GM23338 (cell line): ENCODE results near the gene OLFML3. TPM values are rescaled to one million over a fixed set of nuclear protein-coding genes. Genes with fewer than 3 reads are reported as not detected.

Experiments used
- ATAC-seq: fragments of 200-7000 bp; cut with Tn5 transposase; 3 replicates; pipeline ENCODE4 v1.9.1; 2020
- DNase-seq: peaks from one replicate; pipeline ENCODE4 v3.0.0-alpha.2; 2015; ENCODE audit warnings: low spot score
- H2AFZ ChIP-seq: fragments of 200-600 bp; sonication (generic); 2 replicates; pipeline ENCODE4 v1.8.0; 2016; ENCODE audit warnings: antibody characterized with exemption, mild to moderate bottlenecking, moderate library complexity
- H3F3A ChIP-seq: fragments of 200-600 bp; sonication (generic); replicated peaks from 2 replicates; pipeline ENCODE4 v1.8.0; 2017; ENCODE audit warnings: antibody characterized with exemption, mixed run types, low read depth
- H3K27ac ChIP-seq: fragments of 200-600 bp; sonication (generic); 2 replicates; pipeline ENCODE4 v1.6.1; 2016; ENCODE audit warnings: low read depth
- H3K27me3 ChIP-seq: fragments of 200-600 bp; sonication (generic); 2 replicates; pipeline ENCODE4 v1.8.0; 2016; ENCODE audit warnings: mild to moderate bottlenecking, mixed run types, moderate library complexity; ENCODE audit not compliant: insufficient read depth
- H3K36me3 ChIP-seq: fragments of 200-600 bp; sonication (generic); 2 replicates; pipeline ENCODE4 v1.8.0; 2016; ENCODE audit warnings: mild to moderate bottlenecking; ENCODE audit not compliant: insufficient read depth
- H3K4me1 ChIP-seq: fragments of 200-600 bp; sonication (generic); 2 replicates; pipeline ENCODE4 v1.8.0; 2016; ENCODE audit warnings: mild to moderate bottlenecking, moderate library complexity; ENCODE audit not compliant: insufficient read depth
- H3K4me2 ChIP-seq: fragments of 200-600 bp; sonication (generic); 2 replicates; pipeline ENCODE4 v1.7.1; 2017; ENCODE audit warnings: mixed run types
- H3K4me3 ChIP-seq: fragments of 200-600 bp; sonication (generic); 2 replicates; pipeline ENCODE4 v1.6.1; 2016; ENCODE audit warnings: mixed run types
- H3K79me2 ChIP-seq: fragments of 200-600 bp; sonication (generic); replicated peaks from 2 replicates; pipeline ENCODE4 v1.8.0; 2017; ENCODE audit warnings: mild to moderate bottlenecking; ENCODE audit not compliant: insufficient read depth
- H3K9me2 ChIP-seq: fragments of 200-600 bp; sonication (generic); 2 replicates; pipeline ENCODE4 v1.8.0; 2017; ENCODE audit not compliant: insufficient read depth
- H4K20me1 ChIP-seq: fragments of 200-600 bp; sonication (generic); replicated peaks from 2 replicates; pipeline ENCODE4 v1.8.0; 2017; ENCODE audit warnings: mild to moderate bottlenecking; ENCODE audit not compliant: insufficient read depth
- H3K27ac Mint-ChIP-seq: 2 replicates; pipeline ENCODE4 v1.8.0; 2020; ENCODE audit warnings: inconsistent platforms, mild to moderate bottlenecking, moderate library complexity, mixed read lengths
- H3K27me3 Mint-ChIP-seq: 3 replicates; pipeline ENCODE4 v1.8.0; 2022; ENCODE audit warnings: low read depth, mild to moderate bottlenecking, moderate library complexity, mixed read lengths, inconsistent platforms; ENCODE audit not compliant: insufficient read depth, poor library complexity
- H3K36me3 Mint-ChIP-seq: 3 replicates; pipeline ENCODE4 v1.8.0; 2021; ENCODE audit warnings: low read depth, mild to moderate bottlenecking, inconsistent platforms, moderate library complexity, mixed read lengths
- H3K4me1 Mint-ChIP-seq: 3 replicates; pipeline ENCODE4 v1.8.0; 2020; ENCODE audit warnings: mild to moderate bottlenecking, inconsistent platforms, mixed read lengths
- H3K4me3 Mint-ChIP-seq: 3 replicates; pipeline ENCODE4 v1.8.0; 2021; ENCODE audit warnings: moderate library complexity, mild to moderate bottlenecking, inconsistent platforms, mixed read lengths
- H3K9me3 Mint-ChIP-seq: 3 replicates; pipeline ENCODE4 v1.8.0; 2020; ENCODE audit warnings: moderate library complexity, mild to moderate bottlenecking, inconsistent platforms, mixed read lengths
- JUNB ChIP-seq: IDR thresholded peaks from one replicate; pipeline ENCODE4 v1.6.1; 2016; ENCODE audit warnings: antibody characterized with exemption; ENCODE audit not compliant: unreplicated experiment
- POLR2AphosphoS5 ChIP-seq: IDR thresholded peaks from 2 replicates; pipeline ENCODE4 v1.6.1; 2016; ENCODE audit warnings: antibody characterized with exemption, low read depth
- ZNF114 ChIP-seq: fragments of 250-450 bp; sonication (Bioruptor Pico); IDR thresholded peaks from 2 replicates; pipeline ENCODE4 v1.5.0; 2020; ENCODE audit warnings: mild to moderate bottlenecking, moderate library complexity
- ZNF331 ChIP-seq: fragments of 250-450 bp; sonication (Bioruptor Pico); IDR thresholded peaks from 2 replicates; pipeline ENCODE4 v1.5.0; 2020; ENCODE audit warnings: low read depth, mild to moderate bottlenecking, moderate library complexity
- ZNF462 ChIP-seq: fragments of 250-450 bp; sonication (Bioruptor Pico); IDR thresholded peaks from 2 replicates; pipeline ENCODE4 v1.5.0; 2020; ENCODE audit warnings: mild to moderate bottlenecking, moderate library complexity
- polyA plus RNA-seq: library from polyadenylated mRNA; unstranded; fragments of >200 nt; fragmentation: Nextera tagmentation; extraction: Ambion mirVana; gene quantifications from 2 replicates; pipeline ENCODE4 v1.2.1, GENCODE V29; 2016
- total RNA-seq: library from RNA; depleted of rRNA; stranded (reverse); fragments of >200 nt; shearing (Covaris generic); gene quantifications from 2 replicates; pipeline ENCODE4 v1.2.3, GENCODE V29; 2014
- TF ChIP-seq, protein P1 (sequence below): IDR thresholded peaks from one replicate; pipeline ENCODE4 v1.6.1; 2018; ENCODE audit warnings: antibody characterized with exemption; ENCODE audit not compliant: unreplicated experiment
- TF ChIP-seq, protein P2 (sequence below): IDR thresholded peaks from 2 replicates; pipeline ENCODE4 v1.6.1; 2016; ENCODE audit warnings: antibody characterized with exemption

OLFML3 gene
- total and polyA plus RNA-seq, 2 experiments from 2014 or later: 42.8 to 69.9 TPM

DNA sequence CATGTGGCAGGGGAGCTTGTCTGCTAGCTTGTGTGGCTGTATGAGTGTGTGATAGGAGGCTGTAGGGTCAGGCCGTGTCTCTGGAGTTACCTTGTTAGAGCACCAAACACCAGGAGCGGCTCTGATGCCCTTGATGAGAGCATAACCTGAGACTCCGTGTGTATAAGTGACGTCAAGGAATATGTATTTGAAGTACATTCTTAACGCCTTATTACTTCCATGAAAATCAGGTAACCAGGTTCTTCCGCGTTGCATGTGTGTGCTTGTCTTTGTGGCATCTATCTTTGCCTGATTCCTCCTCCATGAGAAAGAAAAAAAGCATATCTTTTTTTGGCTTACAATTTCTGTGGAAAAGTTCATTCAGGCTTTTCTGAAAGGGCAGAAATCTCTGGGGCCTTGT, 4.6 kb downstream of the OLFML3 start:
- Histone ChIP-seq H3K36me3 (peaks cover 3% of the 10 kb centered on the region; the same call in 1 of the 2 replicates), H3K4me1 (peaks cover 25% of the 10 kb centered on the region), H4K20me1 (no peaks in the 10 kb centered on the region), H3K9me2 (0 out of 2 replicates have a peak, but pooled peaks cover under 1% of the 10 kb centered on the region), H3K27ac (no peak overlapping the region), H2AFZ (no peak overlapping the region), H3K27me3 (no peaks in the 10 kb centered on the region), H3F3A (peaks cover 5% of the 10 kb centered on the region; the same call in 1 of the 2 replicates), H3K79me2 (peaks cover 10% of the 10 kb centered on the region; the same call in 1 of the 2 replicates), H3K4me3 (no peak overlapping the region), H3K4me2 (no peak overlapping the region)
- Mint-ChIP-seq H3K27me3 (peaks cover 26% of the 10 kb centered on the region), H3K27ac (no peak overlapping the region), H3K36me3 (peaks cover 67% of the 10 kb centered on the region), H3K4me1 (peaks cover 49% of the 10 kb centered on the region), H3K4me3 (no peak overlapping the region), H3K9me3 (peaks cover 44% of the 10 kb centered on the region)
- TF ChIP-seq ZNF114 (CRISPR knock-in tag) (no peak), POLR2AphosphoS5 (no peak)
- TF ChIP-seq, protein P1, sequence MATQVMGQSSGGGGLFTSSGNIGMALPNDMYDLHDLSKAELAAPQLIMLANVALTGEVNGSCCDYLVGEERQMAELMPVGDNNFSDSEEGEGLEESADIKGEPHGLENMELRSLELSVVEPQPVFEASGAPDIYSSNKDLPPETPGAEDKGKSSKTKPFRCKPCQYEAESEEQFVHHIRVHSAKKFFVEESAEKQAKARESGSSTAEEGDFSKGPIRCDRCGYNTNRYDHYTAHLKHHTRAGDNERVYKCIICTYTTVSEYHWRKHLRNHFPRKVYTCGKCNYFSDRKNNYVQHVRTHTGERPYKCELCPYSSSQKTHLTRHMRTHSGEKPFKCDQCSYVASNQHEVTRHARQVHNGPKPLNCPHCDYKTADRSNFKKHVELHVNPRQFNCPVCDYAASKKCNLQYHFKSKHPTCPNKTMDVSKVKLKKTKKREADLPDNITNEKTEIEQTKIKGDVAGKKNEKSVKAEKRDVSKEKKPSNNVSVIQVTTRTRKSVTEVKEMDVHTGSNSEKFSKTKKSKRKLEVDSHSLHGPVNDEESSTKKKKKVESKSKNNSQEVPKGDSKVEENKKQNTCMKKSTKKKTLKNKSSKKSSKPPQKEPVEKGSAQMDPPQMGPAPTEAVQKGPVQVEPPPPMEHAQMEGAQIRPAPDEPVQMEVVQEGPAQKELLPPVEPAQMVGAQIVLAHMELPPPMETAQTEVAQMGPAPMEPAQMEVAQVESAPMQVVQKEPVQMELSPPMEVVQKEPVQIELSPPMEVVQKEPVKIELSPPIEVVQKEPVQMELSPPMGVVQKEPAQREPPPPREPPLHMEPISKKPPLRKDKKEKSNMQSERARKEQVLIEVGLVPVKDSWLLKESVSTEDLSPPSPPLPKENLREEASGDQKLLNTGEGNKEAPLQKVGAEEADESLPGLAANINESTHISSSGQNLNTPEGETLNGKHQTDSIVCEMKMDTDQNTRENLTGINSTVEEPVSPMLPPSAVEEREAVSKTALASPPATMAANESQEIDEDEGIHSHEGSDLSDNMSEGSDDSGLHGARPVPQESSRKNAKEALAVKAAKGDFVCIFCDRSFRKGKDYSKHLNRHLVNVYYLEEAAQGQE: no peak
- ATAC-seq: no peak
- no peak for DNase-seq

GRCh38 chr1:113984710-113985109, 5.4 kb downstream of the OLFML3 start:
- Histone ChIP-seq H4K20me1 (no peaks in the 10 kb centered on the region), H3K4me2 (no peak overlapping the region), H3K27ac (no peak overlapping the region), H2AFZ (no peak overlapping the region), H3K9me2 (0 out of 2 replicates have a peak, but pooled peaks cover 5% of the 10 kb centered on the region), H3K36me3 (peaks cover 3% of the 10 kb centered on the region; the same call in 1 of the 2 replicates), H3F3A (peaks cover 5% of the 10 kb centered on the region; the same call in 1 of the 2 replicates), H3K79me2 (peaks cover 10% of the 10 kb centered on the region; the same call in 1 of the 2 replicates), H3K4me3 (no peak overlapping the region), H3K27me3 (no peaks in the 10 kb centered on the region), H3K4me1 (peaks cover 21% of the 10 kb centered on the region)
- no peak overlapping the region for H3K4me3 Mint-ChIP-seq
- ATAC-seq: no peak
- H3K9me3 Mint-ChIP-seq: peaks cover 44% of the 10 kb centered on the region
- H3K4me1 Mint-ChIP-seq: peaks cover 40% of the 10 kb centered on the region
- peaks cover 23% of the 10 kb centered on the region for H3K27me3 Mint-ChIP-seq
- no peak overlapping the region for H3K27ac Mint-ChIP-seq
- no peak for DNase-seq
- H3K36me3 Mint-ChIP-seq: peaks cover 67% of the 10 kb centered on the region
- TF ChIP-seq ZNF331 (CRISPR knock-in tag): no peak
- TF ChIP-seq JUNB: no peak
- TF ChIP-seq ZNF462 (CRISPR knock-in tag): no peak
- TF ChIP-seq, protein P2, sequence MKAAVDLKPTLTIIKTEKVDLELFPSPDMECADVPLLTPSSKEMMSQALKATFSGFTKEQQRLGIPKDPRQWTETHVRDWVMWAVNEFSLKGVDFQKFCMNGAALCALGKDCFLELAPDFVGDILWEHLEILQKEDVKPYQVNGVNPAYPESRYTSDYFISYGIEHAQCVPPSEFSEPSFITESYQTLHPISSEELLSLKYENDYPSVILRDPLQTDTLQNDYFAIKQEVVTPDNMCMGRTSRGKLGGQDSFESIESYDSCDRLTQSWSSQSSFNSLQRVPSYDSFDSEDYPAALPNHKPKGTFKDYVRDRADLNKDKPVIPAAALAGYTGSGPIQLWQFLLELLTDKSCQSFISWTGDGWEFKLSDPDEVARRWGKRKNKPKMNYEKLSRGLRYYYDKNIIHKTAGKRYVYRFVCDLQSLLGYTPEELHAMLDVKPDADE: no peak
- TF ChIP-seq ZNF114 (CRISPR knock-in tag): no peak
